GM12873 (cell line): ENCODE results near the gene CCDC196.

Experiments
- CTCF ChIP-seq: IDR thresholded peaks from 2 replicates; pipeline ENCODE4 v1.5.1; 2012; ENCODE audit warnings: low read depth, mild to moderate bottlenecking, moderate library complexity, low read length, control low read depth; ENCODE audit not compliant: insufficient read depth; ENCODE audit errors: missing control alignments

The CCDC196 gene

GRCh38 chr14:66507722-66508546 lies 21.8 kb downstream of the CCDC196 start, which contains the start of gene GPHN:
GPHN (plus strand) TSS chr14:66508147.
- TF ChIP-seq CTCF = peak; percentile 33

GRCh38 chr14:66508547-66508845 lies 22.3 kb downstream of the CCDC196 start:
- no peak for TF ChIP-seq CTCF

DNA sequence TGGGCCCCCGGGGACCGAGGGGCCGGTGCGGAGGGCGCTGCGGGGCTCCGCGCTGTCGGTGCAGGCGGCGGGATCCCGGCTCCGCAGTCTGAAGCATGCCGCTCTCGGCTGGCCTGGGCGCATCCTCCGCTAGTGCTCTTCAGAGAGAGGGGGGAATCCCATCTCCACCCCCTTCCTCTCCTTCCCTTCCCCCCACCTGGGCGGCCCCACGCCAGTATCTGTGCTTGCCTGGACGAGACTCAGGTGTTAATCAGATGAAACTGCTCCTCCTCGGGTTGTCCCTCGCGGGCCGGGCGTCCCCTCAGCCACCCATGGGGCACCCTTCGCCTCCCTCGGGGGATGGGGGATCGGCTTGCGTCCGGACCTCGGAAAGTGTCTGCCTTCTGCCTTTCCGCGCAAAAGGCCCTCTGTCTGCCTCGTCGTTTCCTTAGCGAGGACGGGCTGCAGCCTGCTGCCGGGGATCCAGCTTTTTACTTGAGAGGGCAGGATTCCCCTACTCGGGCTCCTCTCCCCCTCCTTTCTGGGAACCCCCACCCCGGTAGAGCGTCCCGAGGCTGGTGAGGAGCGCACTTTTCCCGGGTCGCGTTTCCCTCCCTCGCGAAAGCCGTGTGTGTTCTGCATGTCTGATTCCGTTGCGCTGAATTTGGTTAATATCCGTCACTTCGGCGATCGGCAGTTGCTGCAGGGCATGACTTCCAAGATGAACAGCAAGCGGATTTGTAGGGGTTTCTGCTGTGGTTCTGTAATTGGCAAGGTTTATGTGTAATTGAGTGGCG lies 22.9 kb downstream of the CCDC196 start:
- TF ChIP-seq CTCF = no peak

DNA sequence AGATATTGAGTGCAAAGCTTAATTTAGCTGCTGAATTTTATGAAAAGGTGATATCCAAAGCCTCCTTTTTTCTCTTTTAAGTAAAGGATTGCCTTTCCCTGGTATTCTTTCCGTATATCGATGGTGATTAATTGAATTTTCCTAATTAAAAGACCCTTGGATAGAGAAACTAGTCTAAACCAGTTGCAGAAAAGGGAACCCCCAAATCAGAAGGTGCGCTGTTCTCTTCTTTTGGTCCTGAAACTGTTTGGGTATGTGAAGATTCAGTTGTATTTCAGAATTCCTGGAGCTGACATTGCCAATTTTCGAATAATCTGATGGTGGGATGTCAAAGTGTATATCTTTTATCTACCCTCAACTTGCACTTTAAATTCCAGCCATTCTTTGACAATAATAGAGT lies 23.7 kb downstream of the CCDC196 start:
- TF ChIP-seq CTCF = no peak

DNA sequence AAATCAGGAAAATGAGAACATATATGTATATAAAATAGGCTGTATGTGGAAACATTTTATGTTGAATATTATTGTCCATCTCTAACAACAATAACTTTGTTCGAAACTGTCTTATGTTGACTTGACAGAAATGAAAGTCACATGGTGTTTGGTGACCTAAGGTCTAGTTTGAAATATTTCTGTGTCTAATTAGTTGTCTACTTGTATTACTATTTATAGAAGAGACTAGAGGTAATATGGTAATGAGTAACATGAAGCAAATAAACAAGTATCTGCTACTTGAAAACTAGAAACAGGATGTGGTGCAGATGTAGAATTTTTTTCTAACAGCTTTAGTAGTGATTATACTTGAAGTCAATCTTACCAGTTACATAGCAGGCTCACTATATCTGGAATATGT lies 25.7 kb downstream of the CCDC196 start:
- TF ChIP-seq CTCF = no peak

GRCh38 chr14:66514213-66514612 lies 28.0 kb downstream of the CCDC196 start:
- TF ChIP-seq CTCF = no peak

GRCh38 chr14:66530526-66530925 lies 44.4 kb downstream of the CCDC196 start:
- no peak for TF ChIP-seq CTCF
